ENCODE data around the gene DCTN3.
A peak's percentile ranks its signal among the peaks of the same experiment; 100 is the strongest.

Gene DCTN3

DNA sequence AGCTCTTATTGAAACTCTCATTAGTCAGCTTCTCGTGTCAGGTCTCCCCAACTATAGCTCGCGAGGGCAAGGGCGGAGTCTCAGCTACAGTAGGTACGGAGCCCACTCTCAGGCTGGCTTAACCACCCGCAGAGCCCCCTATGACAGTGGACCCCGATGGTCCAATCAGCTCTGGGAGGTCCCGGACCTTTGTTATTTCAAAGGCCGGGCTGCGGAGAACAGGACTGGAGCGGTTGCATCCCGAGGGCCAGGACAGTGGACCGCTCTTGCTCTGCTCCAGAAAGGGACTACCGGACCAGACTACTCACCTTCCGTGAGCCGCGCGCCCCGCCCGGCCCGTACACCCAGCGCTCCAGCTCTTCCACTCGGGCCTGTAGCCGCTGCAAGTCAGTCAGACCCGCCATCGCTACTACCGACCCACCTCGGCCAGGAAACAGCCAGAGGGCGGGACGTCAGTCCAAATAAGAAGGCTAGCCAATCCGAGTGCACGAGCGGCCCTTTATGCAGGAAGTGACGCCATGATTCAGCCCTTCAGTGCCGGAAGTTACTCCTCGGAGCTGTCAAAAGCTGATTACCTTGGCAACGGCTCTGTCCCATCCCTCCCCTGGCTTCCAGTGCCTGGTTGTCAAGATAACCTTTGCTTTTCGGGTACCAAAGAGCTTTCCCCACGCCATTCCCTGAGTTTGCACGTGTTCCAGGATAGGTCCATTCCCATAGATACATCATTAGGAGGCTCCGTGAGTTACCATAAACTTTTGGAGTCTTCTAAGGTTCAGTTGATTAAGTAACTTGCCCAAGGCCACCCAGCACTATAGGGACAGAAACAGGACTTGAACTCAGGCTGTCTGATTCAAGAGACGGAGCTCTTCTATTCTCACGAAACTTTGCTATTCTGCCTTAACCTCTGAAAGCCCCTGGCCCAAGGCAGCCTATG is at the start of gene DCTN3:
DCTN3 (minus strand) TSS at position 435 of the 934 bp plus-strand sequence; CDS start at position 404, 31 bp downstream.
- Histone ChIP-seq H3K27ac (peak within 1 kb of the TSS; percentile 36), H3K27me3 (replicated peaks) (peaks cover 22% of the 10 kb centered on the region), H3K36me3 (replicated peaks) (peaks cover 21% of the 10 kb centered on the region), H3K4me3 (ENCODE audit: low read depth, low read length) (peak within 1 kb of the TSS; percentile 87)
- peak; percentile 97 for DNase-seq
- in situ Hi-C loops (cut with HindIII; ENCODE audit: low pct_ligation_motif_present, low sequenced_read_pairs): no loop called here
- TF ChIP-seq, protein P1, sequence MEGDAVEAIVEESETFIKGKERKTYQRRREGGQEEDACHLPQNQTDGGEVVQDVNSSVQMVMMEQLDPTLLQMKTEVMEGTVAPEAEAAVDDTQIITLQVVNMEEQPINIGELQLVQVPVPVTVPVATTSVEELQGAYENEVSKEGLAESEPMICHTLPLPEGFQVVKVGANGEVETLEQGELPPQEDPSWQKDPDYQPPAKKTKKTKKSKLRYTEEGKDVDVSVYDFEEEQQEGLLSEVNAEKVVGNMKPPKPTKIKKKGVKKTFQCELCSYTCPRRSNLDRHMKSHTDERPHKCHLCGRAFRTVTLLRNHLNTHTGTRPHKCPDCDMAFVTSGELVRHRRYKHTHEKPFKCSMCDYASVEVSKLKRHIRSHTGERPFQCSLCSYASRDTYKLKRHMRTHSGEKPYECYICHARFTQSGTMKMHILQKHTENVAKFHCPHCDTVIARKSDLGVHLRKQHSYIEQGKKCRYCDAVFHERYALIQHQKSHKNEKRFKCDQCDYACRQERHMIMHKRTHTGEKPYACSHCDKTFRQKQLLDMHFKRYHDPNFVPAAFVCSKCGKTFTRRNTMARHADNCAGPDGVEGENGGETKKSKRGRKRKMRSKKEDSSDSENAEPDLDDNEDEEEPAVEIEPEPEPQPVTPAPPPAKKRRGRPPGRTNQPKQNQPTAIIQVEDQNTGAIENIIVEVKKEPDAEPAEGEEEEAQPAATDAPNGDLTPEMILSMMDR (IDR thresholded peaks at IDR 0.05; ENCODE audit: low read depth, low read length, missing control alignments): no peak

DNA sequence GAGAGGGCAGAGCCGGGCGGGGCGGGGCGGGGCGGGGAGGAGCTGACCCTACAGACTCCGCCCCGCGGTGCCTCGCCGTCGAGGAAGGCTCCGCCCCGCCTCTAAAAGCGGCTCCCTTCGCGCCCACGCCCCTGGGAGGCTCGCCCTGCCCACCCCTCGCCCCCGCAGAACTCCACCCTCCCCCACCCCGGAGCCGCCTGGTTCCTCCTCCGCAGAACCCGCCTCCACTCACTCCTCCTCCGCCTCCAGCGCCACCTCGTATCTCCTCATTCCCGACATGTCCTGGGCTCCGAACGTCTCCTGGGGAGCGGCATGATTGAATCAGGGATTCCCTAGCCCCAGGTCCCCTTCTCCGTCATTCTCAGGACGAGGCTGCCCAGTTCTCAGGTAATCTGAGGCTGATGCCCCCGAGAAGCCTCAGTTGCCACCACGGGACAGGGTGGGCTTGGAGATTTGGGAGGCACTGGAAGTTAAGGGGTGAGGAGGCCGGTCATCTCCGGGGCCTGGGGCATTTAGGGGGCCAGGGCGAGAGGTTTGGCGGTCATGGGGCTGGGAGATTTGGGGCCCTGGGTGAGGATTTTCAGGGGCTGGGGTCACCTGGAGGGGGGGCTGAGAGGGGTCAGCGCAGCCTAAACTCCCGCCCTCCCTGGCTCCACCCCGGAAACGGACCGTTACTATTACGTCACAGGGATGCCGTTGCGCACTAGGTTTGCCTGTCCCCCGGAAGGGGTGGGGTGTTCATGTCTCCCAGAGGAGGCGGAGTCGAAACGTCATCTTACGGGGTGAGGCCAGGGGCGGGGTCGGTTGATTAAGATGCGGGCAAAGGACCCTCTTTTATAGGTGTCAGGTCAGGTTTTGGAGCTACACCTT is 45.3 kb upstream of the DCTN3 start:
- no peaks in the 10 kb centered on the region for H3K36me3 ChIP-seq (replicated peaks)
- TF ChIP-seq, protein P1 (IDR thresholded peaks at IDR 0.05; ENCODE audit: low read depth, low read length, missing control alignments): no peak
- in situ Hi-C loops (cut with HindIII; ENCODE audit: low pct_ligation_motif_present, low sequenced_read_pairs): no loop called here
- H3K4me3 ChIP-seq (ENCODE audit: low read depth, low read length): peak overlapping the region; percentile 84
- peak overlapping the region; percentile 84 for H3K27ac ChIP-seq
- no peaks in the 10 kb centered on the region for H3K27me3 ChIP-seq (replicated peaks)
- peak; percentile 89 for DNase-seq

DNA sequence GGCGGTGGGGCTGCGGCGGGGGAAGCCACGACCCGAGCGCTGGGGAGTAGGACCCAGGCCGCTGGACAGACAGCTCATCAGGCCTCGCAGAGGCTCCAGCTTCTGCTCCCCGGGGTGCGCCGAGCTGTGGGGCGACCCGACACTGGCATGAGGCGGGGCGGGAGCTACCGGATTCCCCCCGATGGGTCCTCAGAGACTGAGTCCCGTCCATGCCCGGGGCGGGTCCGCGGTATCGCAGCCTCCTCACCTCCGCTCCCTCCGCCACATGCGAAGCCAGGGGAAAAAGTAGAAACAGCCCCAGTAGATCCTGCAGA is 44.7 kb upstream of the DCTN3 start:
- TF ChIP-seq, protein P1 (IDR thresholded peaks at IDR 0.05; ENCODE audit: low read depth, low read length, missing control alignments): no peak
- Histone ChIP-seq H3K4me3 (ENCODE audit: low read depth, low read length) (peak overlapping the region; percentile 63), H3K27me3 (replicated peaks) (no peaks in the 10 kb centered on the region), H3K36me3 (replicated peaks) (no peaks in the 10 kb centered on the region), H3K27ac (no peak overlapping the region)
- in situ Hi-C loops (cut with HindIII; ENCODE audit: low pct_ligation_motif_present, low sequenced_read_pairs): no loop called here
- no peak for DNase-seq

DNA sequence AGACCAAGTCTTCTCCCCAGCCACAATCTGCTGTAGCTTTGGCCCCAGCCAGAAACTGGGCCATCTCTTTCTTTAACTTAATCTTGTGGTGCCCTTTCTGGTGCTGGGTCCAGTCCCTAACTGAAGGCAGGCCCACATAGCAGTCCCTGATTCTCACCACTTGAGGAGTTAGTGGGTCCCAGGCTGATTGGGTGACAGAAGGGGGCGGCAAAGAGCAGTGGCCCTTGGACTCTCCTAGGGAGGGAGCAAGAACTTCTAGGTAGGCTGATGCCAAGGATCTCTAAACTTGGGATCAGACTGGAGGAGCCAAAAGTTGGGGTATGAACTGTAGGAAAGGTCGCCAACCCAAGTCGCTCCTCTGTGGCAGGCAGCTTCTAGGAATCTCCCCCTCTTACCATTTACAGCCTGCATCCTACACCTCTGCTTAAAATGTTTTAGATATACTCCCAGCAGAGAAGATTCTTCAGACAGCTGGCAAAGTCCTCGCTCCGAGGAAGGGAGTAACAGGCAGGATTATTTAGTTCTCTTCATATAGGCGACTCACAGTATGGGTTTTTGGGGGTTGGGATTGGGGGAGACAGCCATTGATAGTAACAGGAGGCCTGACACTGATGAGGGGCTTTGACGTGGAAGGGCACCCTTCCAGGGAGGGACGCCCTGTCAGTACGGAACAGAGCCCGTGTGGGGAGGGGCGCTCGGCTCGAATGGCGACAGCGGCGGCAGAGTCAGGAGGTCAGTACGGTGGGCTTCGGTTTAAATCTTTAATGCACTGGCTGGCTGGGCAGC is 44.2 kb upstream of the DCTN3 start:
- no peak overlapping the region for H3K27ac ChIP-seq
- no peaks in the 10 kb centered on the region for H3K27me3 ChIP-seq (replicated peaks)
- in situ Hi-C loops (cut with HindIII; ENCODE audit: low pct_ligation_motif_present, low sequenced_read_pairs): no loop called here

DNA sequence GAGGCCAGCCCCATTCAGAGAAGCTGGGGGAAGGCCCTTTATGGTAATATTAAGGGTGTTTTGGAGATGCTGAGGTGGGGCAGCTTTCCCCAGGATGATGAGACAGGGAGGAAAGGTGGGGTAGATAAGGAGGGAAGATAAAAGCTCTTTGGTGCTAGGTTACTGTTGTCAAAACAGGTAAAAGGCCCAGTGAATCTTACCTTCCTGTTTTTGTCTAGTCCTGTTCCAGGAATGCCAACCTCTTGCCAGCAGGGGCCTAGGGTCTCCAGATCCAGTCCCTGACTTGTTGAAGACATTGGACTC is 43.0 kb upstream of the DCTN3 start:
- TF ChIP-seq, protein P1 (IDR thresholded peaks at IDR 0.05; ENCODE audit: low read depth, low read length, missing control alignments): no peak
- H3K4me3 ChIP-seq (ENCODE audit: low read depth, low read length): no peak overlapping the region
- no peak for DNase-seq
- H3K27ac ChIP-seq: no peak overlapping the region
- no peaks in the 10 kb centered on the region for H3K27me3 ChIP-seq (replicated peaks)
- H3K36me3 ChIP-seq (replicated peaks): no peaks in the 10 kb centered on the region
- in situ Hi-C loops (cut with HindIII; ENCODE audit: low pct_ligation_motif_present, low sequenced_read_pairs): no loop called here

More for the DNA sequence above, 44.2 kb upstream of the DCTN3 start:
- peak; percentile 72 for DNase-seq
- TF ChIP-seq, protein P1 (IDR thresholded peaks at IDR 0.05; ENCODE audit: low read depth, low read length, missing control alignments): peak; percentile 99
- no peaks in the 10 kb centered on the region for H3K36me3 ChIP-seq (replicated peaks)
- H3K4me3 ChIP-seq (ENCODE audit: low read depth, low read length): peak overlapping the region; percentile 63
